ENCODE results near the gene TACR2.

TACR2 gene

GRCh38 chr10:69366738-69367137, 50.0 kb downstream of the TACR2 start:
- DNase-seq: no peak

GRCh38 chr10:69364232-69364940, 52.3 kb downstream of the TACR2 start:
- DNase-seq: no peak

GRCh38 chr10:69363666-69364065, 53.1 kb downstream of the TACR2 start:
- no peak for DNase-seq

- no peak for DNase-seq
These were observed 54.2 kb downstream of the TACR2 start for GRCh38 chr10:69362471-69362954.

- no peak for DNase-seq
These were observed 55.5 kb downstream of the TACR2 start for GRCh38 chr10:69361303-69361614.

DNA sequence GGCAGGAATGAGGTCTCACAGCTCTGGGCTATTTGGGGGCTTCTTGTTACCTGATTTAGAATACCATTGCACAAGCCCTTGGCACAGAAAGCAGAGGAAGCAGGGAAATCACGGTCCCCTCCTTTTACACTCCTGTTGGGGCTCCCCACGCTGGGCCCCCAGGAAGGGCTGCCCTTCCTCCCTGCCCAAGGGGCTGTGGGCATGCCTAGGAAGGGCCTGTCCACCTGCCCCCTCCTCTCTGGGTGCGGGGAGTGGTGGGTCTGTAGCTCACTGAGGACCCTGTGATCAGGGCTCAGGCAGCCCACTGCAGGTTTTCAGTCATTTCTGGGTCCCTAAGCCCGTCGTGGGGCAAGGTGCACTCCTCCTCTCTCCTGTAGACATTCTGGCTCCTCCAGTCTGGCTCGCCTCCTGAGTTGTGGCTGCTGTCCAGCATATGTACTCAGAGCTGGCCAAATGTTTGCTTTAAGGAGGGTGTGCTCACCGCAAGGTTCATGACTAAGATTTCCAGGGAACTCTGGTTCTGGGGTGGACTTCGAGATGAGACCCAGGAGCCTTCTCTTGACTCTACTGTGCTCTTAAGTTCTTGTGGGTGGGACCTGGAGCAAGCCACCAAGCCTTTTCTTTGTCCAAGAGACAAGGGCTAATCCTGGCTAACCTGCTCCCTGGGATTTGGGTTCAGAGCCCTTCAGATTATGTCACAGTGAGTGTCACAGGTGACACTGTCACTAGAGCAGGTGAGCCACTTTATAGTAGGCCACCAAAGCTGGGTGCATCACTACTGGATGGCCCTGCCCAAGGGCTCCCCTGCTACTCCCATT, 56.0 kb downstream of the TACR2 start:
- DNase-seq: no peak

- no peak for DNase-seq
These were observed 57.1 kb downstream of the TACR2 start for GRCh38 chr10:69359594-69359993.

GRCh38 chr10:69359148-69359547, 57.6 kb downstream of the TACR2 start:
- no peak for DNase-seq

DNA sequence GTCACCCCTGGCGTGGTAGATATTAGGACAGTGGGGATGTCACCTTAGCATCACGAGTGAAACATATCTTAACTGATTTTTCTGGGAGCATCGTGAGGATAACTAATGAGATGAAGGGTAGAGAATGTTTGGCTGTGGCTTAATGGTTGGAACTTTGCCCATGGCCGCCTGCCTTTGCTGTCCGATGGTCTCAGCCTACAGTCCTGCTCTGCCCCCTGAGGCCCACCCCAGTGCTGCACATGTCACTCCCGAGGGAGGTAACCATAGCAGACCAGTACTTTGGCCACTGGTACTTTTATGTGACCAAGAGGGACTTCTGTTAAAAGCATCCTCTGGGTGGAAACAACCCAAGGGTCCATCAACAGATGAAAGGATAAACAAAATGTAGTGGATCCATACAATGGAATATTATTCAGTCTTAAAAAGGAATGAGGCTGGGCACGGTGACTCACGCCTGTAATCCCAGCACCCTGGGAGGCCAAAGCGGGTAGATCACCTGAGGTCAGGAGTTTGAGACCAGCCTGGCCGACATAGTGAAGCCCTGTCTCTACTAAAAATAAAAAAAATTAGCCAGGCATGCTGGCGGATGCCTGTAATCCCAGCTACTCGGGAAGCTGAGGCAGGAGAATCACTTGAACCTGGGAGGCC, 58.4 kb downstream of the TACR2 start:
- no peak for DNase-seq

DNA sequence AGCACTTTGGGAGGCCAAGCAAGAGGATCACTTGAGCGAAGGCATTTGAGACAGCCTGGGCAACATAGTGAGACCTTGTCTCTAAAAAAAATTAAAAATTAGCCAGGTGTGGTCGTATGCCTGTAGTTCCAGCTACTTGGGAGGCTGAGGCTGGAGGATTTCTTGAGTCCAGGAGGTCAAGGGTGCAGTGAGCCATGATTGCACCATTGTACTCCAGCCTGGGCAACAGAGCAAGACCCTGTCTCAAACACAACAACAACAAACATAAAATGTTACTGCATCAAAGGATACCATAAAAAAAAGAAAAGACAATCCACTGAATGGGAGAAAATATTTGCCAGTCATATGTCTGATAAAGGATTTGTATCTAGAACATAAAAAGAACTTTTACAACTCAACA, 60.5 kb downstream of the TACR2 start:
- no peak for DNase-seq

- DNase-seq: no peak
These were observed 62.6 kb downstream of the TACR2 start for GRCh38 chr10:69353977-69354635.
